HG03175 (cell line): ENCODE results near the gene RFX2.
"Not testable (repeated sequence)": the region's sequence is repeated elsewhere in the genome, so short reads cannot be mapped to it uniquely, and the experiment has no call there.

Experiments
- ATAC-seq: cut with Tn5 transposase; IDR thresholded peaks from one replicate; pipeline ENCODE4 v1.9.1; 2021; ENCODE audit warnings: mild to moderate bottlenecking, moderate library complexity; ENCODE audit not compliant: unreplicated experiment

RFX2 gene

DNA sequence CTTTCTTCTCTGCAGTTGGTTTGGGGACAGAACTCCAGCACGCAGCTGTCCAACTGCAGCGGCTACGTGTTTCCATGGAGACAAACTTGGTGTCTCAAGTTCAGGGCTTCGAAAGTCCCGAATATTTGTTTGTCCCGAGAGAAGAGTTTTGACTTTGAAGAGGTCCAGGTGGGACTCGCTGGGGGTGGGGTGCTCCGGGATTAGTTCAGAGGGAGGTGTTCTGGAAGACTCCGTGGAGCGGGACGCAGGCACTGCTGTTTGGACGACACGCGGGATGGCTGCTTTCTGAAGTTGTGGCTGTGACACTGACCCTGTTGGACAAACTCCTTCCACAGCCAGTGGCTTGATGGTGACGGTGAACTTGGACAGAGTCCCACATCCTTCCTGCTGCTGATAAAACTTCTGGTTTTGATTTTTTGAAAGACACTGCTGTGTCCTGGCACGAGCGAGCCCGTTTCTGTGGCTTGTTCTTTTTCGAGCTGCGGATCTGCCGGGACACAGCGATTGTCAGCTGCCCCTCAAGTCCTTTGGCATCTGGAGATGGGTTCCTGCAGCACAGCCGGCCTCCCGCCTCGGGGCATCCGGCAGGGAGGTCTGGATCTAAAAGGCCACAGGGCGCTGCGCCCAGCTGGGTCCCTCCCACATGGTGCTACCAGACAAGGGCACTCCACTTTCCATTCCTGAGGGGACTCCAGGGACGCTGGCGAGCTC, 116.5 kb downstream of the RFX2 start:
- ATAC-seq = no peak

DNA sequence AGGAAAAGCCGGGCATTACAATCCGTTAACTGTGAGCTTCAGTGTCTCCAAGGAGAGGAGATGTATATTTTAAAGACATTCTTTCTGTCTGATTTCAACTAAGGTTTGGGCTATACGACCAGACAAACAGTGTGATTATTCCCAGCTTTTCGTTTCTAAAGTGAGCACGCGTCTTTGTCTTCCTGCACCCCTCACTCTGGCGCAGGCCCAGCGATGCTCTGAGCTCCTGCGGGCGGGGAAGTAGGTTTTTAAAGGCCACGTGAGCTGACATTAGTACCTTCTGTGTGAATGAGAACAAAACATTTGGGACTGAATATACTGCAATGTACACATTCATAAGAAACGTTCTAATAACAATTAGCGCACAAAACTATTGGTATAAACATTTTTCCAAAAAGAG, 117.1 kb downstream of the RFX2 start:
- no peak for ATAC-seq

DNA sequence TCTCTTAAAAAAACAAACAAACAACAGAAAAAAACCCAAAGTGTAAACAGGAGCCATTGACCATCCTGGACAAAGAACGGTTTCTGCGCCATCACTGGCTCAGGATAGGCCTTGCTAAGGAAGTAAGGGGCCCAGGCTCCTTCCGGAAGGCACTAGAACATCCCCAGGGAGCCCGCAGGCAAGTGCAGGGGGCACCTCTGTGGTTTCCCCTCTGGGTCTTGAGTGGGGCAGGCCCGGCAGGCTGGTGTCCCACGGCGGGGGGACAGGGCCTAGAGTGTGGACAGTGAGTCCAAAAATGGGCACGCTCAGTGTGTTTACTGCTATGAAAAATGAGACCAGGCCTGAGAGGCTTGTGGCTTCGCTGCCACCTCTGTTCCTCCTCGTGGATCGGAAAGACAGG, 117.5 kb downstream of the RFX2 start:
- ATAC-seq = no peak

DNA sequence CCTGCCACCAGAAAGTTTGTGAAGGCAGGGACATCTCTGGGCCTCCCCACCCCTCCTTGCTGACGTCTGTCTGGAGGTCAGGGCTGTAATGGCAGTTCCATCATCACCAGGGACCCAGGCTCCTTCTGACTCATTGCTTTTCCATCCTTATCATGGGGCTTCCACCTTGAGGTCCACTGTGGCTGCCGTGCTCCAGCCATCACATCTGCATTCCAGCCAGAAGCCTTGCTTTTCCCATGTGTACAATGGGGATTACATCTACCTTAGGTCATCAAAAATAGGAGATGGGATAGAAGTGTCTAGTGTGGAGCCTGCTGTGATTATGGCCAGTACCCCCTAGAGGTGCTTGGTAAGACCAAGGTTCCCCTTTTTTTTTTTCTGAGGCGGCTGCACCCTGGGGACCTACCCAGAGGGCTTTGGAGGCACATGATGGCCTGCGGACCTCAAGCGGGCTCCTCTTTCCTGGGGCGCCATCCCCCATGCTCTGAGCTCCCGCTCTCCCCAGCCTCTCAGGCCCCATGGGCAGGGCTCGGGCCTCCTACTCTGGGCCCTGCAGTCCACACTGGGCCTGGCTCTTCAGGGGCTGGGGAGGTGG, 119.0 kb downstream of the RFX2 start:
- ATAC-seq = no peak

DNA sequence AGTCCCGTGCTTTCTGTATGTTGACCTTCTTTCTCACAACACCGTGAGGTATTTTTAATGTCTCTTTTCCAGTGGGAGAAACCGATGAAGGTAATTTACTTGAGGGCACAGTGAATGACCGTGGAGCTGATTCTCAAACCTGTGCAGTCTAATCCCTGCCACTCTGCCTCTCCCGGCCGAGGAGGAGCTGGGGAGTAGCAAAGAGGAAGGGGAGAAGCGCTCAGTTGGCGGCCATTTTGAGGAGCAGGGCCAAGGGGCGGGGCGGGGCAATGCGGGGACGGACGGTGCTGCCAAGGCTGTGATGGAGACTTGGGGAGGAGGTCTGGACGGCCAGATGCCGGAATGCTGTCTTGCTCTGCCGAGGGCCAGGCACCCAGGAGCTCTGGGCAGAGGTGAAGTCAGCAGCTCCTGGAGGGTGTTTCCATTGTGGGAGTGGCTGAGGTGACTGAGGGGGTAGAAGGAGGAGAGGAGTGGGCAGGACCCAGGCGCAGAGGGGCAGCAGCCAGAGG, 120.0 kb downstream of the RFX2 start:
- no peak for ATAC-seq

DNA sequence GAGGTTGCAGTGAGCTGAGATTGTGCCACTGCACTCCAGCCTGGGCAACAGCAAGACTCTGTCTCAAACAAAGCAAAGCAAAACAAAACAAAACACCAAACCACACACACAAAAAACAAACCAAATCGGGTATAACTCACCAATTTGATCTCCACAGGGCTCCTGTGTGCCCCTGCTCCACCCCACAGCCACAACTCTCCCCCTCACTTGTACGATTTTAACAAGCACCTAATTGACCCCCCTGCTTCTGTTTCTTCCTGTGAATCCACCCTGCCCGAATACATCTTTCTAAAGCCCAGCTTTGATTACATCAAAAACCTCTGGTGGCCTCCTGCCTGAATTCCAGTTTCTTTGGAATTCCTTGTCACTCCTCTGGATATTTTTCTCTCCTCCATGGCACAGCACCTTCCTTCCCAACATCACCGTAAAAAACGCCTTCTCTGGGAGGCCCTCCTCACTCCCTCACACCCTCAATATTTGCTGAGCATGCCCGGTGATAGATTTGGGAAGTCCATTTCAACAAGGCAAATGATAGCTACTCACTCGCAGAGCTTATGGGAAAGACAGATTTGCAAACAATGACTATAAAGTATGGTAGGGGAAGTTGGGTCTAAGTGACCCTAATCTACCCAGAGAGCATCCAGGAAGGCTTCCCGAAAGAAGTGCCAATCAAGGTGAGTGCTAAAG, 120.8 kb downstream of the RFX2 start:
- ATAC-seq = no peak

DNA sequence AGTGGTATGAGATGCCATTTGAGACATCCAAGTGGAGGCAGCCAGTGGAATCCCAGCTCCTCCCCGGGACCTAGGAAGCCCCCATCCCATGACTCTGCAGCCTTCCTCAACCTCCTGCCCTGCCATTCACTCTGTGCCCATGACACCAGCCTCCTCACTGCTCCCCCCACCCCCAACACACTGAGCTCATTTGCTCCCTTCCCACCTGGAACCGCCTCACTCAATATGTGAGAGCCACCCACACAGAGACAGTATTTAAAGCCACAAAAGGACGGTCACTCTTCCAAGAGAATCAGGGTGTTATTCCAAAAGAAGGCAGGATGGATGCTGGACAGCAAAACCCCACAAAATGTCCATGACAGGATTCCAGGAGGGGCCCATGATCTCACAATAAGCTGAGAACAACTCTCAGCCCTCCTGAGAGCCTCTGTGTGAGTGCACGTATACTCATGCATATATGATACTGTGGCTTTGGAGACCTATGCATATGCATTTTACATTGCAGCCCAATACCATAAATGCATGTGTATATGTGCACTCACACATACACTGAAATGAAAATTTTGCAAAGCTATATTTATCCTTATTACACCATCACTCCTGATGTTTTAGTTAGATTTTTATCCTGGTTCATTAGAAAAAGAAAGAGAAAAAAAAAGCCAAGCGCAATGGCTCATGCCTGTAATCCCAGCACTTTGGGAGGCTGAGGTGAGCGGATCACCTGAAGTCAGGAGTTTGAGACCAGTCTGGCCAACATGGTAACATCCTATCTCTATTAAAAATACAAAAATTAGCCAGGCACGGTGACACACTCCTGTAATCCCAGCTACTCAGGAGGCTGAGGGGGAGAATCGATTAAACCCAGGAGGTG, 121.5 kb downstream of the RFX2 start:
- ATAC-seq = no peak

DNA sequence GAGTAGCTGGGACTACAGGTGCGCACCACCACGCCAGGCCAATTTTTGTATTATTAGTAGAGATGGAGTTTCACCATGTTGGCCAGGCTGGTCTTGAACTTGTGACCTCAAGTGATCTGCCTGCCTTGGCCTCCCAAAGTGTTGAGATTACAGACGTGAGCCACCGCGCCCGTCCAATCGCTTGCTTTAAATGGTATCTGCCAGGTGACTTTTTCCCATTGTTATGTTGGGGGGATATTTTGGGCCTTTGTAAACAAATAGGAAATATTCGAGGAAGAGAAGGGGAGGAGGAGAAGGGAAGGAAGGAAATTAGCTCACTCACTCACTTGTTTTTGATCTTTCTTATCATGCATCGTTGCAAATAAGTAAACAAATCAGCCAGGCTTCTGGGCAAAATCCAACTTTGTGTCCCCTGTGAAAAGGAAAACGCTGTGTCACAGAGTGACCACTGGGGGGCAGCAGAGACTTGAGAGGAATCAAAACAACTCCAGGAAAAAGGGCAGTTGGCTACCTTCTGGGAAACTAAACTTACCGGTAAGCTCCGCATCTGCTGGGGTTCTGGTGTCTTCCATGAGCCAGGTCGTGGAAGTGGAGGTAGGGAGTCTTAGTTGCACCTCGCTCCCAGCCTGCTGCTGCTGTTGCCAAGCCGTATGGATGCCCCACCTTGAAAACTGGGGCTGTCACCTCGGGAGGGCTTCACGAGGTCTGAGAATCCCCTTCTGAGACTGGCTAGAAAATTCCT, 123.1 kb downstream of the RFX2 start:
- ATAC-seq = no peak

DNA sequence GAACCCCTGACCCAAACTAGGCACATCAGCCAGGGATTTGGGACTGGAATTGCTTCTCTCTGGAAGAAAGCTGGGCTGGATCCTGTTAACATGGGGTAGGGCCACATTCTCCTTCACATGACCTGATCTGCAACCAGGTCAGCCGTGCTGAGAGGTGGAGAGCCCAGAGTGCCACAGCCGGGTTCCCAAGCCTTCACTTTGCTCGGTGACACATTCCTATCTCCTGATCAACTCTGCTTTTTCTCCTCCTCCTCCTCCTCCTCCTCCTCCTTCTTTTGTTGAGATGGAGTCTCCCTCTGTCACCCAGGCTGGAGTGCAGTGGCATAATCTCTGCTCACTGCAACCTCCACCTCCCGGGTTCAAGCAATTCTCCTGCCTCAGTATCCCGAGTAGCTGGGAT, 124.5 kb downstream of the RFX2 start:
- not testable (repeated sequence) for ATAC-seq

DNA sequence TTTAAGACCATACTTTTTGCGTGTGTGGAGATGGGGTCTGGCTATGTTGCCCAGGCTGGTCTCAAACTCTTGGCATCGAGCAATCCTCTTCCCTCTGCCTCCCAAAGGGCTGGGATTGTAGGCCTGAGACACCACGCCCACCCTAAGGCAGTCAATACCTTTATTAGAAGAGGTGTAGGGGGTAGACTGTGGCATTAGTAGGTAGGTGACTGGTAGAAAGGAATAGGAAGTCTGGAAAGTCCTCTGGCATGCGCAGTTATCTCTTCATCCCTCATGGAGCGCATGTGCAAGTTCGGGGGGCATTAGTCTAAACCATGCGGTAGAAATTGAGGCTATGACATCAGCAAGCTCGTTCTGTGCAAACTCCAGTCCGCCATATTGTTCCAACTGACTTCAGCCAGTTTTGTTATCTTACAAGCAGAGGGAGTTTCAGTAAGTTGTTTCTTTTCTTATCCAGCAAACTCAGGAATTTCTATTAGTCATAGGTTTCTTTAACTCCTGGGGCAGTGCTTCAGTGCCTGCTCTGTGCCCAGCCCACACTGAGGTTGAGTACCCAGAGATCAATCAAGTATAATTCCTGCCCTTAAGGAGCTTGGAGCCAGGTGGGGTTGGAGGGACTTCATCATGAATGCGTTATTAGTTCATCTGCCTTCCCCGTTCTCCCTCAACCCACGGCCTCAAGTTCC, 125.1 kb downstream of the RFX2 start:
- ATAC-seq = no peak

DNA sequence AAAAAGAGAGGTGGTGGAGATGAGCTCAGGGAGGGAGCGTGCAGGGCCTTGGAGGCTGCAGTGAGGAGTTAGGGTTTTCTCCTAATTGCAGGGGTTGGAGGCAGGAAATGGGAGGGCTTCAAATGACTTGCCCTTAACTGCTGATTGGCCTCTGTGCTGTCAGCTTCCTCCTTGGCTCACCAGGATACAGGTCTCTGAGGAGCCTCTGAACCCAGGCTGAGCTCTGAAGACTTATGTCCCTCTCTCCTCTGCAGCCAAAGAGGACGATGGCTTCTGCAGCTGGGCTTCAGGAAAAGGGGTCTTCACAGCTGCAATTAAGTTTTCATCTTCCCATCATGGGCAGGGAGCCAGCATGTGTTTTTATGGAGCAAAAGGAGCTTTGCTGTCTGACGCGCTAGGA, 125.7 kb downstream of the RFX2 start:
- ATAC-seq = no peak

DNA sequence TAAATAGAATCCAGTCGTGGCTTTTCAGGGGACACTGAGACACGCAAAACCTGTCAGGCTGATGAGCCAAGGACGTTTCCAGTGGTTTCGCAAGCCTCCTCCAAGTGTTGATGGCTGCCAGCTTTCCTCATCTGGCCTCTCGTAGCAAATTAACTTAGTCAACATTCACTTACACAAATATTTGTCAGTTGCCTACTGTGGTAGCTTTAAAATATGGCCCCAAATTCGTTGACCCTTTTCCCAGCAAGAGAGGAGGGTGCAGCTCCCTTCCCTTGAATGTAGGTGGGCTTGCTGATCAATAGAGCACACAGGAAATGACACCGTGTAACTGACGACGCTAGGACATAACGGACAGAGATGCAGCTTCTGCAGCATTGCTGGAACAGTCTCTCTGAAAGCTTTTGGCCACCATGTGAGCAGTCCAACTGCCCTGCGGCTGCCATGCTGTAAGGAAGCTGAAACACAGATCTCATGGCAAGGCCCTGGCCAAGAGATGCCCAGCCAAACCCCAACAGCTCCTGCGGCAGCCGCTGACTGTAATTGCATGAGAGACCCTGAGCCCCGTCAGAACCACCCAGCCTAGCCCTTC, 126.8 kb downstream of the RFX2 start:
- no peak for ATAC-seq

DNA sequence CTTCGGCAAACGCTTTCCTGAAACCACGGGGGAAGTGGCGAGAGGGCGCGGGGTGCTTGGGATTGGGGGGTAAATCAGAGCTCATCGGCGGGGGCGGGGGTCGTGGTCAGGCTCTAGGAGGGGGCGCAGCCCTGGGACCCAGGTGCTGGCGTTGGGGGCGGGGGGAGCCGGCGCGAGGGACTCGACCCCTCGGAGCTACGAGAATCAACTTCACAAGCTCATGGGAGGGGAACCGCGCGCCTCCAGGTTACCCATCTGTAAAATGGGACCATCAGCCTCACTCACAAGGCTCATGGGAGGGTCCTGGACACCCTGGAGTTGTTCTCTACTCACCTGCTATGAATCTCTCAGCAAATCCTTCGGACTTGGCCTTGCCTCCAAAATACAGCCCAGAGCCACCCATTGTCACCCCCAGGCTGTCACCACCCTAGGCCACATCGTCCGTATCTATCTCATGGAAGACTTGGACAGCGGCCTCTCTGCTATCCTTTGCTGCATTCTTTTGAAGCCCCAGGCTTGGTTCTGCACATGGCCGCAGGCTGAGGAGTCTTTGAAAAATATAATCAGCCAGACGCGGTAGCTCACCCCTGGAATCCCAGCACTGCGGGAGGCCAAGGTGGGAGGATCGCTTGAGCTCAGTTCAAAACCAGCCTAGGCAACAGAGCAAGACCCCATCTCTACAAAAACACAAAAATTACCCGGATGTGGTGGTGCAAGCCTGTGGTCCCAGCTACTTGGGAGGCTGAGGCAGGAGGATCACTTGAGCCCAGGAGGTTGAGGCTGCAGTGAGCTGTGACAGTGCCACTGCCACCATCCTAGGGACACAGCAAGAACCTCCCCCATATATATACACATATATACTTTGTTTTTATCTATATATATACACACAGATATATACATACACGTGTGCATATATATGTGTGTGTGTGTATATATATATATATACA, 131.4 kb downstream of the RFX2 start:
- no peak for ATAC-seq

DNA sequence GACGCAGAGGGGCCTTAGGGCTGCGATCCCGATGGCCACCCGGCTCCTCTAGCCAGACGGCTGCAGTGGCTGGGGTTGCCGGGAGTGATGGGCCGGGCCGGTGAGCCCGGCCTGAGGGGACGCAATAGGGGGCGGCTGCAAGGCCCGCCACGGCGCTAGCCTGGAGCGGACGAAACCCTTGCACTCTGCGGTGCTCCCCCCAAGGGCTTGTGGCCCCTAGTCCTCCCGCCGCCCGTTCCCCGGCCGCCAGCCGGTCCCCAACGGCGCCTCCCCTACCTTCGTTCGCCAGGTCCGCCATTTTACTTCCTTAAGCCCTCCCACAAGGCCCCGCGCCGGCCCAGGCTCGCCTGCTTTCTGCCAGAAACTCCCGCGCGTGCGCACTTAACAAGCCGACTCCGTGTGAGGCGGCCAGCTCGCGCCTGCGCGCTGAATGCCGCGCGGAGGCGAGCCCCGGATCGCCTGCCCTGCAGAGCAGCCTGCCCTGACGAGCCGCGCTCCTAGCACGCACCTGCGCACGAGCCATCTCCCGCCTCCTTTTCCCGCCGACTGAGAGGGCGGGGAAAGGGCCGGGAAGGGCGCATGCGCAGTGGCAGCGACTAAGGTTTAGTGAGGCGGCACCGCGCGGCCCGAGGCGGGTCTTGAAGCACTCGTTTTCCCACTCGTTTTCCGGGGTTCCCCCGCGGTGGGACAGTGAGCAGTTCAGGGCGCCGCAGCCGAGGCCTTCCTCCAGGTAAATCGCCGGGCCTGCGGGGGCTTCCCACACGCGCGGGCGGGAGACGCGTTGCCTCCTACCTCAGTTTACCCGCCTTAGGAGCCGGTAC, 132.3 kb downstream of the RFX2 start, which contains the start of gene RANBP3:
Gene RANBP3 (minus strand): TSS at position 356 of the 821 bp plus-strand sequence. CDS start 58 bp downstream, at position 298.
- peak; percentile 88 for ATAC-seq

DNA sequence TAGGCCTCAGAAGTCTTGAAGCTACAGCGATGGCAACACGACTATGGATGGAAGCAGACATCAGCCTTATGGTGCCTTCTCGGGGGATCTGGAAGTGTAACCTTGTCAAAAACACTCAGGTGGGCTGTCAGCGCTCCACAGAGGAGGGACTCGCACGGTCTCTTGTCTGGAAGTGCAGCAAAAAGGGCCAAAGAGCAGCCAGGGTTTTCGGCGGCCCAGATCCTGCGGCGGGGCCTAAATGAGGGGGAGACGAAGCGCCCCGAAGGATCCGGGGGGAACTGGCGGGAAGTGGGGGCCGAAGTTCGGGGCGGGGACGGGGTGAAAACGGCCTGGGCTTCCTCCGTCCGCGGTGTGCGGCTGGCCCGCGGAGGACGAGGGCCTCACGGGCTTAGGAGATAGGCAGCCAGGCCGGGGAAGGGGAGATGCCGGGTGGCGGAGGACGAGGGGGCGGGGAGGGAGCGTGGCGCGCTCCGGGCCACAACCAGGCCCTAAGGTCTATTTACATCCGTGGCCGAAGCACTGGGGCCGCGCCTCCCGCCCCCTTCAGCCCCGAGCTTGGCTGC, 133.0 kb downstream of the RFX2 start:
- no peak for ATAC-seq

DNA sequence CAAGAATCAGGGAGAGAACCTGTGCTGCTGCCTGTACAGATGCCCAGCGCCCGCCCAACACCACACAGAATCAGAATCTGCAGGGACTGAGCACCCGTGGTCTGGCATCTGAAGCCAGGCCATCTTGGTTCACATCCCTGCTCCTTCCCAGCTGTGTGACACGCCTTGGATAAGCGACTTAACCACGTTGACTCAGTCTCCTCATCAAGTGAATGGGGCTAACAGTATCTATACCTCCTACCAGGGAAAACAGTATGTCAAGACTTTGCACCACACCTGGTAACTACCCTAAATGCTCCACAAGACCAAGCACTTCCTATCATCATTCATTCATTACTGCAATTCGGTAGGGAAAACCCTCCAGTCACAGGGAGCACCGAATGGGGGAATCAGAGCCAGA, 133.5 kb downstream of the RFX2 start:
- no peak for ATAC-seq

DNA sequence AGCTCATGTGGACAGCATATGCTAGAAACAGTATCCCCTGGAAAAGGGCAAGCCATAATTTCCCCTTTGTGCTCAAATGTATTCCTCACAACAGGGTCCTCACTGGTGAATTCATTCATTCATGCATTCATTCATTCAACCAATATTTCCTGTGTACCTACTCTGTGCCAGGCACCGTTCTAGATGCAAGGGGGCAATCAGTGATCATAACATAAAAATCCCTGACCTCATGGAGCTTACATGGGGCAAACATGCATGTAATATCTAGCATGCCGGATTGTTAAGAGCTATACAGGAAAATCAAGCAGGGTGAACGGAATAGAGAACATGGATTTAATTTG, 134.9 kb downstream of the RFX2 start:
- no peak for ATAC-seq
